ENCODE results near the gene FEM1B. TPM values are rescaled to one million over a fixed set of nuclear protein-coding genes. Genes with fewer than 3 reads are reported as not detected.
A peak's percentile ranks its signal among the peaks of the same experiment; 100 is the strongest.

FEM1B gene
- total and polyA plus RNA-seq, 7 donors: 11.4 to 64.2 (median 54.7) TPM

- DNase-seq: no peak
- Histone ChIP-seq H3K4me3 (peak overlapping the region; percentile 66 to 94 (median 69)), H3K9me3 (no peaks in the 10 kb centered on the region), H3K27me3 (no peaks in the 10 kb centered on the region), H3K4me1 (peaks cover 0 to 25% (median 23%) of the 10 kb centered on the region in 4 donors), H3K36me3 (no peaks in the 10 kb centered on the region), H3K27ac (peak overlapping the region; percentile 79 to 89 (median 84))
- WGBS, 2 donors: 57 to 58% methylated on average over 20 of the region's 20 CpGs
- intact Hi-C loops (cut with DNase I): loop anchor here (5.0 kb wide), 1 partner anchor 708 kb away; the partner anchor contains the start of gene C15orf61
- no peak for TF ChIP-seq POLR2A (IDR thresholded peaks at IDR 0.05)
- no peak for TF ChIP-seq POLR2AphosphoS5 (IDR thresholded peaks at IDR 0.05)
- TF ChIP-seq CTCF (IDR thresholded peaks at IDR 0.05): no peak
- TF ChIP-seq EP300 (IDR thresholded peaks at IDR 0.05): no peak
Measured at GRCh38 chr15:68230157-68231100, 47.1 kb upstream of the FEM1B start.

GRCh38 chr15:68231102-68231818 lies 46.3 kb upstream of the FEM1B start:
- H3K9me3 ChIP-seq: no peaks in the 10 kb centered on the region
- no peak for TF ChIP-seq CTCF (IDR thresholded peaks at IDR 0.05)
- no peak for TF ChIP-seq POLR2AphosphoS5 (IDR thresholded peaks at IDR 0.05)
- TF ChIP-seq POLR2A (IDR thresholded peaks at IDR 0.05): no peak
- TF ChIP-seq EP300 (IDR thresholded peaks at IDR 0.05): no peak
- intact Hi-C loops (cut with DNase I): loop anchor here (5.0 kb wide), 1 partner anchor 709 kb away; the partner anchor contains the start of gene C15orf61
- H3K4me3 ChIP-seq: no peak overlapping the region
- H3K36me3 ChIP-seq: no peaks in the 10 kb centered on the region
- H3K27ac ChIP-seq: no peak overlapping the region
- no peaks in the 10 kb centered on the region for H3K27me3 ChIP-seq
- 85 to 87% methylated on average over 9 of the region's 9 CpGs for WGBS, 2 donors
- peaks cover 0 to 25% (median 23%) of the 10 kb centered on the region in 4 donors for H3K4me1 ChIP-seq
- DNase-seq: no peak

GRCh38 chr15:68232449-68232848 lies 45.1 kb upstream of the FEM1B start:
- intact Hi-C loops (cut with DNase I): loop anchor here (5.0 kb wide), 1 partner anchor 710 kb away; the partner anchor contains the start of gene C15orf61
- 60 to 80% methylated on average over 6 of the region's 6 CpGs for WGBS, 2 donors
- H3K4me3 ChIP-seq: no peak overlapping the region
- peaks cover 0 to 23% (median 22%) of the 10 kb centered on the region in 4 donors for H3K4me1 ChIP-seq
- H3K27me3 ChIP-seq: no peaks in the 10 kb centered on the region
- no peak for DNase-seq
- no peak overlapping the region for H3K27ac ChIP-seq
- no peaks in the 10 kb centered on the region for H3K9me3 ChIP-seq
- no peaks in the 10 kb centered on the region for H3K36me3 ChIP-seq
- TF ChIP-seq EP300 (IDR thresholded peaks at IDR 0.05) (no peak), POLR2AphosphoS5 (IDR thresholded peaks at IDR 0.05) (no peak), CTCF (IDR thresholded peaks at IDR 0.05) (no peak), POLR2A (IDR thresholded peaks at IDR 0.05) (no peak)

GRCh38 chr15:68232937-68233336 lies 44.6 kb upstream of the FEM1B start:
- no peaks in the 10 kb centered on the region for H3K36me3 ChIP-seq
- peaks cover 0 to 18% (median 18%) of the 10 kb centered on the region in 4 donors for H3K4me1 ChIP-seq
- intact Hi-C loops (cut with DNase I): loop anchor here (5.0 kb wide), 1 partner anchor 711 kb away; the partner anchor contains the start of gene C15orf61
- no peak overlapping the region for H3K27ac ChIP-seq
- H3K9me3 ChIP-seq: no peaks in the 10 kb centered on the region
- no peak overlapping the region for H3K4me3 ChIP-seq
- TF ChIP-seq EP300 (IDR thresholded peaks at IDR 0.05) (no peak), POLR2A (IDR thresholded peaks at IDR 0.05) (no peak), POLR2AphosphoS5 (IDR thresholded peaks at IDR 0.05) (no peak), CTCF (IDR thresholded peaks at IDR 0.05) (no peak)
- DNase-seq: no peak
- no peaks in the 10 kb centered on the region for H3K27me3 ChIP-seq
- WGBS, 2 donors: 79 to 89% methylated on average over 6 of the region's 6 CpGs

Data from sigmoid colon (tissue), 7 donors.